HG02852 (cell line): ENCODE results near the gene POC5.
"Not testable (repeated sequence)": the region's sequence is repeated elsewhere in the genome, so short reads cannot be mapped to it uniquely, and the experiment has no call there.

Source experiments
- ATAC-seq: cut with Tn5 transposase; IDR thresholded peaks from one replicate; pipeline ENCODE4 v1.9.1; 2021; ENCODE audit warnings: mild to moderate bottlenecking, moderate library complexity; ENCODE audit not compliant: unreplicated experiment

Gene POC5, protein sequence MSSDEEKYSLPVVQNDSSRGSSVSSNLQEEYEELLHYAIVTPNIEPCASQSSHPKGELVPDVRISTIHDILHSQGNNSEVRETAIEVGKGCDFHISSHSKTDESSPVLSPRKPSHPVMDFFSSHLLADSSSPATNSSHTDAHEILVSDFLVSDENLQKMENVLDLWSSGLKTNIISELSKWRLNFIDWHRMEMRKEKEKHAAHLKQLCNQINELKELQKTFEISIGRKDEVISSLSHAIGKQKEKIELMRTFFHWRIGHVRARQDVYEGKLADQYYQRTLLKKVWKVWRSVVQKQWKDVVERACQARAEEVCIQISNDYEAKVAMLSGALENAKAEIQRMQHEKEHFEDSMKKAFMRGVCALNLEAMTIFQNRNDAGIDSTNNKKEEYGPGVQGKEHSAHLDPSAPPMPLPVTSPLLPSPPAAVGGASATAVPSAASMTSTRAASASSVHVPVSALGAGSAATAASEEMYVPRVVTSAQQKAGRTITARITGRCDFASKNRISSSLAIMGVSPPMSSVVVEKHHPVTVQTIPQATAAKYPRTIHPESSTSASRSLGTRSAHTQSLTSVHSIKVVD

GRCh38 chr5:75717082-75717922 lies at the start of gene POC5:
Gene POC5, minus strand, starts transcription at chr5:75717437. Its CDS starts 4,500 bp downstream, at chr5:75712937.
- peak; percentile 91 for ATAC-seq

GRCh38 chr5:75758116-75758515 lies 40.9 kb upstream of the POC5 start:
- no peak for ATAC-seq

DNA sequence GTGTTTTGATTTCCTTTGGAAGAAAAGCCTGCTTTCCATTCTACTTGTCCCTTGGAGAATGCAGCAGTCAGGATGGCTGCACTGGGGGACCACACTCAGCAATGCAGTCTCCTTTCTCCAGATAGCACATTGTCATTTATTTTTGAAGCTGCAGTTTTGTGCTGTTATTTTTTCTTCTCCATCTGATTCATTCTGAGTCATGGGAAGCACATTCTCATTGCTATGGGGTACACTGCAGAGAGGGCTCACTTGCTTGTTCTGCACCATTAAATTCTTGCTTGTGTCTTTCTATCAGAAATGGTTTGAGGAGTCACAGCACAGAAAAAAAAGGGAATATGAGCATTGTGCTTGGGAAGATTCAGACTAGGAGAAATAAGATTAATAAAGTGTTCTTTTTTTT lies 39.7 kb upstream of the POC5 start:
- no peak for ATAC-seq

DNA sequence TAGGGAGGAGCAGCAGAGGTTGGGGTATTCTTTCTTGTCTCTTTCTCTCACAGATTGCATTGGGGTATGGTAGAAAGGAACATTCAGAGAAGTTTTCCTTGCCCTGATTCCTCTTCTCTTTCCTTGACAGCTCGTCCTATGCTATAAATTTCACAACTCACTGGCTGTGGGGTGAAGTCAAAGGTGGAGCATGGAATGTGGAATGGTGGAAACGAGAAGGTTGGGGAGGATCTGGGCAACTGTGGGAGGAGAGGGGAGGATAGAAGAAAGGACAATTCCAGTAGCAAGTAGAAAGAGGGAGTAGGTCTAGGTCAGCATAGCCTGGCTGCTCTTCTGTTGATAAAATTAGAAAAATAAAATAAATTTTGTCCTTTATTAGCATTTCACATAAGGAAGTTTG lies 39.0 kb upstream of the POC5 start:
- ATAC-seq, result no peak

- no peak for ATAC-seq
These were observed 35.9 kb upstream of the POC5 start for GRCh38 chr5:75753182-75753581.

- ATAC-seq, result no peak
These were observed 27.1 kb upstream of the POC5 start for GRCh38 chr5:75744355-75744754.

DNA sequence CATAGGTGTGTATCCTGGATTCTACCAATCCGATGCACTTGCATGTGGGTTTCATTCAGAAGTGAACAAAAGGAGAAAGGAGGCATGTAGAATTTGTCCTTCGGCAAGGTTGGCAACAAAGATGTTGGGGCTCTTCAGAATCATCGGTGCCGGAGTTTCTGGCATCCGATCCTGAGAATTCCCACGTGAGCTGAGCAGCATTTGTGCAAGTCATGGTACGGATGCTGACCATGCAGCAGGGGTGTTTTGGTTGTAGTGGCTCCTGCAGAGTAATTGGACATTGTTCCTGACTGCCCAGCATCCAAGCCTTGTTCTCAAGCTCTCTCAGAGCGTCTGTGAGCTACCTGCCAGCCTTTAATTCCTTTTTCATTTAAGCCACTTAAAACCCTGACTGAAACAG lies 19.0 kb upstream of the POC5 start:
- no peak for ATAC-seq

GRCh38 chr5:75734913-75735789 lies 17.9 kb upstream of the POC5 start:
- no peak for ATAC-seq

DNA sequence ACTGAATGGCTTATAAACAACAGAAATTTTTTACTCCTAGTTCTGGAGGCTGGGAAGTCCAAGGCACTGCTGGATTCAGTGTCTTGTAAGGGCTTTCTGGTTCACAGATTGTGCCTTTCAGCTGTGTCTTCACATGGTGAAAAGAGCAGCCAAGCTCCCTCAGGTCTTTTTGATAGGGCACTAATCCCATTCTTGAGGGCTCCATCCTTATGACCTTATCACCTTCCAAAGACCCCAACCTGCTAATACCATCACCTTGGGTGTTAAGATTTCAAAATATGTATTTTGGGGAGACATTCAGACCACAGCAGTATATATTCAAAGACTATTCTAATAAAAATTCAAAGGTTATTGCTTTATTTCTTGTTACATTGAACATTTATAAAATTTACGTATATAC lies 16.5 kb upstream of the POC5 start:
- no peak for ATAC-seq

GRCh38 chr5:75731515-75731914 lies 14.3 kb upstream of the POC5 start:
- ATAC-seq, result not testable (repeated sequence)

DNA sequence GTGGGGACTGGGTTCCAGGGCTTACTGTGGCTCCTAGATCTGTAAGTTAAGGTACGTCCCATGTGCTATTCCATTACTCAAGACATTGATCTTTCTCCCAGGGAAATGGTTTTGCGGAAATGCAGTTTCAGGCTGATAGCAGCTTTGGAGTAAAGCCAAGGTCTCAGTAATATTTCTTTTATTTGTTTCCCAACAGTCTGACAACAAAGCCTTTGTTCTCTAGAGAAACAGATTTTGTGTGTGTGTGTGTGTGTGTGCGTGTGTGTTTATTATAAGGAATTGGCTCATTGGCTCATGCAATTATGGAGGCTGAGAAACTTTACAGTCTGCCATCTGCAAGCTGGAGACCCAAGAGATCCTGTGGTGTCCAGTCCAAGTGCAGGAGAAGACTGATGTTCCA lies 12.1 kb upstream of the POC5 start:
- ATAC-seq, result no peak

GRCh38 chr5:75727931-75728330 lies 10.7 kb upstream of the POC5 start:
- no peak for ATAC-seq

GRCh38 chr5:75726224-75726623 lies 9.0 kb upstream of the POC5 start:
- ATAC-seq, result not testable (repeated sequence)

- no peak for ATAC-seq
These were observed 6.1 kb upstream of the POC5 start for GRCh38 chr5:75723378-75723777.

- ATAC-seq, result no peak
These were observed 4.3 kb upstream of the POC5 start for GRCh38 chr5:75721573-75721972.

GRCh38 chr5:75720882-75721281 lies 3.6 kb upstream of the POC5 start:
- no peak for ATAC-seq

DNA sequence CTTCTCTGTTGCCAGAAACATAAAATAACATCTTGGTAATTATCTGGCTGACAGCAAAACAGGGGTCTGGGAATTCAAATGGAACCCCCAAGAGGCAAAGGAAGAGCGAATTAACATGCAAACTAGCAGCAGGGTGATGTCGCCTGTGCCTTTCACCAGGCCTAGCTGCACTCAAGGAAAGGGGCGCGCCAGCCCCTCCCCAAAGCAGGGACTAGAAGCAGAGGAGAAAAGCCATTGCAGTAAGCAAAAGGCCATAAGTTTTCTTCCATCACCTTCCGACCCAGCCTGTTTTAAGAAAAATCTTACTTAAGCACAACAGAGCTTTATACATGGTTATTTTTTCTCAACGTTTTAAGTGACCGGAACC lies 539 bp downstream of the POC5 start:
- ATAC-seq, result peak; percentile 5

DNA sequence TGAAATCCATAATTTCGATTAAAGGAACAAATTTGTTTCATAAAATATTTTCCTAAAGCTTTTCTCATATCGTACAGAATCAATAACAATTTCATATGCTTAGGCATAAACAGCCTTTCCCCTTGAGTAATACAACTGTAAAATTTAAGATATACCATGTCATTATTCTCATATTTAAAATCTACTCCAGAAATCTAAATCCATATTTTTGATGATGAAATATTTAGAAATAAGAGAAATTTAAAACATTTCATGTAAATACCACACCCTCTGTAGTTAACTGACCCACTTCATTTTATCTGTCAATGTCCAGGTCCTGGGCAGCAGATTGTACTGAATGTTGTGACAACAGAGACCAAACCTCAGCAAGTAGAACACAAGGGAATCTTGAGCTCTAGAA lies 5.1 kb downstream of the POC5 start:
- ATAC-seq, result no peak

GRCh38 chr5:75711151-75711550 lies 6.1 kb downstream of the POC5 start:
- no peak for ATAC-seq

- ATAC-seq, result no peak
These were observed 6.6 kb downstream of the POC5 start for GRCh38 chr5:75710637-75711036.
